COLO668 (cell line): ENCODE data around the gene SORL1.
A peak's percentile ranks its signal among the peaks of the same experiment; 100 is the strongest.
"Not testable (repeated sequence)": the region's sequence is repeated elsewhere in the genome, so short reads cannot be mapped to it uniquely, and the experiment has no call there.

Source experiments
- DNase-seq: peaks from one replicate; lab custom pipeline; 2025; ENCODE audit not compliant: unreplicated experiment; lab: John Stamatoyannopoulos, UW

SORL1 gene

DNA sequence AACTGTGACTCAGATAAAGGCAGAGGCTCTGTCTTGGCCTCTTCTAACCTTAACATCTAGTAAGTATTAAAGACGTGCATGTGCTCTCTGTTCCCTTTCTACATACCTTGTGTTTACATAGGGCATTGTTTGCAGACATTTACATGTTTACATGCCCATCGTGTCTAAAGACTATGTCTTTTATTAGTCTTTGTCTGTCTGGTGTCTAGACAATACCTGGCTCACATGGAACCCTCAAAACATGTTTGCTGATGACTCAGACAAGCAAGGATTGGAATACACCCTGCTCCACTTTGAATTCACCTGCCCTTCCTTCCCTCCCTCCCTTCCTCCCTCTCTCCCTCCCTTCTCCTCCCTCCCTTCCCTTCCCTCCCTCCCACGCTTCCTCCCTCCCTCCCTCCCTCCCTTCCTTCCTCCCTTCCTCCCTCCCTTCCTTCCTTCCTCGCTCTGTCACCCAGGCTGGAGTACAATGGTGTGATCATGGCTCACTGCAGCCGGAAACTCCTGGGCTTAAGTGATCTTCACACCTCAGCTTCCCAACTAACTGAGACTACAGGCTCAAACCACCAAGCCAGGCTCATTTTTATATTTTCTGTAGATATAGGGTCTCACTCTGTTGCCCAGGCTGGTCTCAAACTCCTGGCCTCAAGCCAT lies 24.4 kb downstream of the SORL1 start:
- peak; percentile 72 for DNase-seq

DNA sequence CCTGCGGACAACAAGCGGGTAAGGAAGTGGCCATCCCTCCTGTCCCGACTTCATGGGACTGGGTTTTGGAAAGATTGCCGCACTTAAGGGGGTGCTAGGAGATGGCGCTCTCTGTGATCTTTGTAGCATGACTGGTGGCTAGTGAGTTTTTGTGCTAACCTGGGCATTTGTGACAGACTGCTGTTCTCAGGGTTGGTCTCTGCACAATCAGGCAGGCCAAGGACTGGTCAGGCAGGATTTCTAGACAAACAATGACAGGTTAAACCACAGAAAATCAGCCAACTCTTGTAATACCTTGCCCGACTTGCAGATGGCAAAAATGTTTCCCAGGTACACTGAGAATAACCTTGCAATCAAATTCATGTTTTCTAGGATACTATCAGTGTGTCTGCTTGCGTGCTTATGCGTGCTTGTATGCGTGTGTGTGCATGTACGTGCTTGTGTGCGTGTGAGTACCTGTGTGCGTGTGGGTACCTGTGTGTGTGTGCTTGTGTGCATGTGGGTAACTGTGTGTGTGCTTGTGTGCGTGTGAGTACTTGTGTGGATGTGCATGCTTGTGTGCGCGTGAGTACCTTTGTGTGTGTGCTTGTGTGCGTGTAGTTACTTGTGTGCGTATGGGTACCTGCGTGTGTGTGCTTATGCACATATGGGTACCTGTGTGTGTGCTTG lies 26.2 kb downstream of the SORL1 start:
- DNase-seq, result peak; percentile 10

DNA sequence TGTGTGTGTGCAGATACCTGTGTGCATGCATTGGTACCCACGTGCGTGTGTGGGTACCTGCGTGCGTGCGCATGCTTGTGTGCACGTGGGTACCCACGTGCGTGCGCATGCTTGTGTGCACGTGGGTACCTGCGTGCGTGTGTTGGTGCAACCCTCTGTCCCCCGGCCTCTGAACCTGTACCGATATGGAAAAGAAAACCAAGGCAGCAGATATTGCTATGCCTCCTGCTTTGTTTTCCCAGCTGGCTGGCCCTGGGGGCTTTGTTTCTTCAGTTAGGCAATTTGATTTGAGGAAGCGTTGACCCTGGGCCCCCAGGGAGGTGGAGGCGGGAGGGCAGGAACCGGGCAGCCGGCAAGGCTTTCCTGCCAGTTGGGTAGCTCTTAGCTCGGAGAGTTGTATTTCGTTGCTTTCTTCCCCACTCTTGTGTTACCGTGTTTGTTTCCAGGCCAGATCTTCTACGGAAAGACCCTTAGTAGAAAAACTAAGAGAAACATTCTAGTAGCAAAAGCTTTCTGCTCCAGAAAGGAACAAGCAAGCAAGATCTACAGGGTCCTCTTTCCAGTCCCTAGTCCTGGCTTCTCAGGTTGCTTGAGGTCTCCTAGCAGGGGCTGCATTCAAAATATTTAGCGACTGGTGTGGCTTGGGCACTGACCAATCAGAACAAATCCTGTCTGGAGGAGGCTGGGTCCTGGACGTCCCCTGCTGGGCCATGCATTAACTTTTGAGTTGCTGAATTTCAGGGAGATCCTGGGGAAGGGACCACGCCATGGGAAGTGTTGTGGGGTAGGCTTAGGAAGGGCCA lies 27.0 kb downstream of the SORL1 start:
- DNase-seq, result no peak

DNA sequence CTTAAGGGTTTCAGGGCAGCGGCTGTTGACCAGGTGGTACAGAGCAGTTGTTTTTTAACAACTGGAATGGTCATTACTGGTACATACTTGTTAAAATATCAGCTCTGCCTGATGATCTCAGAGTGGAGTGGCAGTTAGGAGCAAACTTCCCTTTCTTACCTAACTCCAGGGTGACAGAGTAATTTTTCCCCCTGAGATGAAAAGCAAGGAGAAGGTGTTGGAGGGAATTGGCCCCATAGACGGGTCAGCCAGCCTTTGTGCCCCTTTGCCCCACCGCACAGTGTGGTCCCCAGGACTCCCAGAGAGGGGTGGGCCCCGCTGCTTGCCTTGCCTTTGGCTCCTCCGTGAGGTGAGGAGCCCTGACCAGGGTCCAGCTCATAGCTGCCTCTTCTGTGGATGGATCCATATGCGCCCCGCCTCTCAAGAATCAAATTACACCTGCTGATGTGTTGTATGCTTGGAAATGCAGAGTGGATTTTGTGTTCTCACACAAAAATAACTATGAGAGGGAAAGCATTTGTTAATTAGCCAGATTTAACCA lies 27.7 kb downstream of the SORL1 start:
- DNase-seq, result peak; percentile 27

- not testable (repeated sequence) for DNase-seq
These were observed 29.5 kb downstream of the SORL1 start for GRCh38 chr11:121481484-121482230.

DNA sequence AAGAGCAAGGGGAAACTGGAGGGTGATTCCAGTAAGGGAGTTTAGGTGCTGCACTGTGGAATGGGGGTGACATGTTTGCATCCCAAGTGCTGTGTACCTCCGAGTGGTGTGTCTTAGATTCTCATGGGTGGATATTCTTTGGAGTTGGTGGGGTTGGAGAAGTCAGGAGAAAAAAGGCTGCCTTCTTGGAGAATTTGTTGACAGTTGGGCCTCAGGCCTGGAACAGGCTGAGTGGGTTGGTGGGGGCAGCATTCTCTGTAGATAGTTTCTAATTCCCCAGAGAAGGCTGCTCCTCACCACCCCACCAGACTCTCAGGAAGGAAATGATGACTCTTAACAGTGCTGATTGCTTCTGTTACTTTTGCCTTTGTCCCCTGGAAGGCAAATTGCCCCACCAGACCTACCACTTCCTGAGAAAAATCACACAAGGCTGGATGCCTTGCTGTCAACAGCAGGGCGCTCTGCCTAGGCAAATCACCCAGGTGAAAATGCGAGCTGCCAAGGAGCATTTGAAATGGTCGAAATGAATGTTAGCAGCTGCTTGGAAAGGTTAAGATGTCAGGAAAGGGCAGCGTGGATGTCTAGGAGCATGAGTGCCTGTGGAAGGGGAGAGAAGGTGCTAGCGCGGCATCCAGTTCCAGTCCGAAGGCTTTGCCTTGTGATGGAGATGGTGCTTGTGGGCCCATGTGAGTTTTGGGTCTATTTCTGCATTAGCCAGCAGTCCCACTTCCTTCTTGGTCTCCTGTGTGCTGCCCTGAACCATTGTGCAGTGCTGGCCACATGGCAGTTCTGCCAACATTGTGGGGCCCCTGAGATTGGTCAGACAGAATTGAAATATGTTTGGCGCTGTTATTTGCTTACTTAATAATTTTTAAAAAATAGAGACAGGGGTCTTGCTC lies 30.4 kb downstream of the SORL1 start:
- no peak for DNase-seq

- no peak for DNase-seq
These were observed 31.8 kb downstream of the SORL1 start for GRCh38 chr11:121483805-121484480.

GRCh38 chr11:121485216-121485615 lies 33.1 kb downstream of the SORL1 start:
- DNase-seq, result no peak

- DNase-seq, result no peak
These were observed 33.9 kb downstream of the SORL1 start for GRCh38 chr11:121486054-121486453.

DNA sequence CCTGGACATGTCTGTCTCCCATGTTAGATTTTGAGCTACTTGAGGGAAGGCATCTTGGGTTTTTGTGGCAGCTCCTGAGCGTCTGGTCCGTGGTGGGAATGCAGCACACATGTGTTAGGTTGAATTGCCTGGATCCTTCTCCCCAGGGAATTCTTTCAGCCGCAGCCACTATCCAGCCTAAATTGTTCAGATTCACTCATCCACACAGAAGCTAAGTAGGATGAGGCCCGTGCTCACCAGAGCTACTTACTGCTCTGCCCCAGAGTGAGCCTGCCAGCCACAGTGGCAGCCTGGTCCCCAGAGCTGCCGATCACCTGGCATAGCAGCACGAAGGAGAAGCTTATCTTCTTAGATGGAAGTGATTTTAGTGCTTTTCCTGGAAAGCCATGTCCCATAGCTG lies 35.1 kb downstream of the SORL1 start:
- DNase-seq, result no peak

GRCh38 chr11:121488170-121488569 lies 36.1 kb downstream of the SORL1 start:
- DNase-seq, result no peak

- no peak for DNase-seq
These were observed 36.5 kb downstream of the SORL1 start for GRCh38 chr11:121488641-121489040.

GRCh38 chr11:121489823-121490222 lies 37.7 kb downstream of the SORL1 start:
- no peak for DNase-seq

GRCh38 chr11:121494355-121495099 lies 42.4 kb downstream of the SORL1 start:
- no peak for DNase-seq

- no peak for DNase-seq
These were observed 45.3 kb downstream of the SORL1 start for GRCh38 chr11:121497176-121497998.

DNA sequence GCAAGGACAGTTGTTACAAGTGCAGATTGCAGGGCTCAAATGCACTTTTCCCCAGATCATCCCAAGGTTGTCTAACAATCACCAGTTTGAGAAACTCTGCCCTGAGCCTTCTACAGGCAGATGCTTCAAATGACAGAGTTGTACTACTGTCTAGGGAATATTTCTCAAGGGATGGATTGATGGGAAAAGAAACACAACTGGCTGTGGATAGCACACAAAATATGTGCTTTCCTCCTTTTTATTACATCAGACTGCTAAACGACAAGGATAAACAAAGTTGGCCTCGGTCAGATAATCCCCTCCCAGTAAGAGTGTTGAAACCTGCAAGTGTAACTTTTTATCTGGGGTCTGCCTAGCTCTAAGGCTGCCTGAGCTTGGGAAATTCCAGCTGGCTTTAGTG lies 47.3 kb downstream of the SORL1 start:
- no peak for DNase-seq

- DNase-seq, result no peak
These were observed 48.2 kb downstream of the SORL1 start for GRCh38 chr11:121500275-121500674.

DNA sequence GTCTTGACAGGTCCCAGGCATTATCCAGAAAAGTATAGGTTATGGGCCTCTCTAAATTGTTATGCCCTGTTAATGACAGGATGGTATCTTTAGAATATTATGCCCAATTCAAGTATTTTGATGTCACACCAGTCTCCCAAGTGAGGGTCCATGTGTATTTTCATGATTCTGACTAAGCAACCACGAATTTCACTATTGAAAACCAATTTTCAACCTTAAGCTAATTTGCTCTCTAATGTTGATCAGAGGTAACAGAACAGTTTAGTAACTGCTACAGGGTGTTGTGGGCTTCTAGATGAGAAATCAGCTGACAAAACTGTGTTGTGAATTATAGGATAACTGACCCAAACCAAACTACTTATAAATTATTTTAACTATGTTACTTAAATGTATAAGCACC lies 48.6 kb downstream of the SORL1 start:
- no peak for DNase-seq
